Left lobe of liver (tissue), 2 donors: ENCODE data around the gene MBTPS1. TPM values are rescaled to one million over a fixed set of nuclear protein-coding genes. Genes with fewer than 3 reads are reported as not detected.
"Not testable (repeated sequence)": the region's sequence is repeated elsewhere in the genome, so short reads cannot be mapped to it uniquely, and the experiment has no call there.

Source experiments
- ATAC-seq: fragments of 200-7000 bp; cut with Tn5 transposase; one replicate; pipeline ENCODE4 v1.9.1; 2020; ENCODE audit warnings: mild to moderate bottlenecking, moderate library complexity
- DNase-seq: peaks from one replicate; pipeline ENCODE4 v3.0.0-alpha.2; 2020; ENCODE audit warnings: low spot score
- total RNA-seq: library from RNA; stranded (reverse); gene quantifications from one replicate; pipeline ENCODE4 v1.2.1, GENCODE V29; 2021
- donor health status: DM: no; HTN: no; CAD: no; lungs with moderate emphysema.
- donor health status: DM: no; HTN: yes; CAD: no.

The MBTPS1 gene
- total RNA-seq, 1 donor from 2014 or later: 41.3 TPM

GRCh38 chr16:84137769-84138357 lies 21.1 kb upstream of the MBTPS1 start:
- no peak for ATAC-seq

GRCh38 chr16:84137287-84137686 lies 20.5 kb upstream of the MBTPS1 start:
- ATAC-seq (no peak), DNase-seq (no peak)

More at GRCh38 chr16:84137769-84138357, 21.1 kb upstream of the MBTPS1 start:
- DNase-seq: no peak

GRCh38 chr16:84136331-84137125 lies 19.8 kb upstream of the MBTPS1 start:
- no peak for ATAC-seq

GRCh38 chr16:84132527-84133285 lies 16.0 kb upstream of the MBTPS1 start:
- DNase-seq: no peak
- no peak for ATAC-seq

More at GRCh38 chr16:84136331-84137125, 19.8 kb upstream of the MBTPS1 start:
- DNase-seq: no peak

GRCh38 chr16:84131117-84131516 lies 14.4 kb upstream of the MBTPS1 start:
- no peak for DNase-seq

GRCh38 chr16:84124257-84125073 lies 7.7 kb upstream of the MBTPS1 start:
- ATAC-seq (no peak), DNase-seq (no peak)

More at GRCh38 chr16:84131117-84131516, 14.4 kb upstream of the MBTPS1 start:
- ATAC-seq: no peak

GRCh38 chr16:84121007-84121406 lies 4.3 kb upstream of the MBTPS1 start:
- no peak for DNase-seq
- no peak for ATAC-seq

GRCh38 chr16:84120023-84120422 lies 3.3 kb upstream of the MBTPS1 start:
- no peak for ATAC-seq
- no peak for DNase-seq

GRCh38 chr16:84119368-84119767 lies 2.6 kb upstream of the MBTPS1 start:
- ATAC-seq (no peak), DNase-seq (no peak)

GRCh38 chr16:84118315-84118714 lies 1.6 kb upstream of the MBTPS1 start:
- not testable (repeated sequence) for DNase-seq

GRCh38 chr16:84117494-84117843 lies 727 bp upstream of the MBTPS1 start:
- DNase-seq: no peak
- peak; percentile 5 for ATAC-seq

More at GRCh38 chr16:84118315-84118714, 1.6 kb upstream of the MBTPS1 start:
- not testable (repeated sequence) for ATAC-seq

- DNase-seq: no peak
- peak; percentile 56 for ATAC-seq
These were observed 623 bp downstream of the MBTPS1 start for GRCh38 chr16:84115919-84116719.

- DNase-seq, ATAC-seq: not testable (repeated sequence)
These were observed 4.8 kb downstream of the MBTPS1 start for GRCh38 chr16:84111949-84112348.

- DNase-seq (no peak), ATAC-seq (no peak)
These were observed 5.2 kb downstream of the MBTPS1 start for GRCh38 chr16:84111525-84111924.

- ATAC-seq (no peak), DNase-seq (no peak)
These were observed 6.2 kb downstream of the MBTPS1 start for GRCh38 chr16:84110527-84110926.

- ATAC-seq (no peak), DNase-seq (no peak)
These were observed 7.0 kb downstream of the MBTPS1 start for GRCh38 chr16:84109598-84110335.

- no peak for ATAC-seq
- DNase-seq: no peak
These were observed 8.8 kb downstream of the MBTPS1 start for GRCh38 chr16:84107921-84108320.

GRCh38 chr16:84105948-84106740 lies 10.6 kb downstream of the MBTPS1 start:
- no peak for ATAC-seq

More at GRCh38 chr16:84105948-84106740, 10.6 kb downstream of the MBTPS1 start:
- DNase-seq: no peak
